Right atrium auricular region (tissue), 2 donors: ENCODE results near the gene FAM163B. TPM values are rescaled to one million over a fixed set of nuclear protein-coding genes. Genes with fewer than 3 reads are reported as not detected.

Source experiments
- DNase-seq: peaks from one replicate; pipeline ENCODE4 v3.0.0-alpha.2; 2019; ENCODE audit warnings: low spot score
- H3K27ac ChIP-seq, 2 donors: fragments of 200-600 bp; sonication (generic); 1 replicate in 1 of 2; 2 replicates in 1 of 2; pipeline ENCODE4 v1.5.1; 2016 to 2019
- H3K27me3 ChIP-seq, 2 donors: fragments of 200-600 bp; sonication (generic); one replicate each; pipeline versions ENCODE4 v1.5.1 to v1.6.0; 2017 to 2019
- H3K36me3 ChIP-seq: fragments of 200-600 bp; sonication (generic); one replicate; pipeline ENCODE4 v1.5.1; 2016
- H3K4me1 ChIP-seq, 2 donors: fragments of 200-600 bp; sonication (generic); one replicate each; pipeline versions ENCODE4 v1.5.1 to v1.6.0; 2017 to 2019
- H3K4me3 ChIP-seq, 2 donors: fragments of 200-600 bp; sonication (generic); 1 replicate in 1 of 2; 2 replicates in 1 of 2; pipeline ENCODE4 v1.5.1; 2017 to 2019; ENCODE audit warnings: mild to moderate bottlenecking in 1 of 2, moderate library complexity in 1 of 2
- H3K9me3 ChIP-seq, 2 donors: fragments of 200-600 bp; sonication (generic); one replicate each; pipeline ENCODE4 v1.5.1; 2019
- CTCF ChIP-seq, 2 donors: fragments of 200-600 bp; sonication (generic); IDR thresholded peaks; one replicate each; pipeline ENCODE4 v1.5.1; 2019; ENCODE audit warnings: antibody characterized with exemption in 2 of 2
- total RNA-seq, 2 donors: library from RNA; depleted of rRNA; stranded (reverse); fragments of >200 nt; gene quantifications; one replicate each; pipeline ENCODE4 v1.1.0, GENCODE V29; 2016

FAM163B gene
- total RNA-seq, 2 donors from 2014 or later: 1.7 TPM; not detected in 1

GRCh38 chr9:133653638-133654037 is 44.4 kb upstream of the FAM163B start:
- no peaks in the 10 kb centered on the region for H3K27me3 ChIP-seq

DNA sequence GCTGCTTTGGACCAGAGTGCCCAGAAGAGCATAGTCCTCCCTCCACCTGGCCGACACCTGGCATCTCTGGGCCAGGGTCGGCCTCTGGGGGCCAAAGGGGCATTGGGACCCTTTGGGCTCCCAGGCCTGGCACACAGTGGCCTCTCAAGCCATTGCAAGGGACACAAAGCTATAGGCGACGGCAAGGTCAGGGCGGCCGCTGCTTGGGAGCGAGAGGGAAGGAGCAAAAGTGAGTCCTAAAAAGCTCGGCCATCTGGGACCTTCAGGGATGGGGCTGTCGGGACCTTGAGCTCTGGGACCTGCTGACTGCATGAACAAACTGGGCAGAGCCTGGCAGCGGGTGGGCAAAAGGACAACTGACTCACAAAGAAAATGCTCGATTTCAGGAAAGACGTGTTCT is 40.8 kb upstream of the FAM163B start:
- Histone ChIP-seq H3K36me3 (no peaks in the 10 kb centered on the region), H3K27ac (no peak overlapping the region), H3K4me1 (no peaks in the 10 kb centered on the region), H3K27me3 (no peaks in the 10 kb centered on the region), H3K9me3 (no peaks in the 10 kb centered on the region), H3K4me3 (no peak overlapping the region)
- DNase-seq: no peak
- TF ChIP-seq CTCF (IDR thresholded peaks at IDR 0.05): no peak

More at GRCh38 chr9:133653638-133654037, 44.4 kb upstream of the FAM163B start:
- H3K36me3 ChIP-seq: no peaks in the 10 kb centered on the region
- TF ChIP-seq CTCF (IDR thresholded peaks at IDR 0.05): no peak
- no peaks in the 10 kb centered on the region for H3K9me3 ChIP-seq
- DNase-seq: no peak
- no peak overlapping the region for H3K27ac ChIP-seq
- peaks cover 0 to 12% of the 10 kb centered on the region in 2 donors for H3K4me1 ChIP-seq
- H3K4me3 ChIP-seq: no peak overlapping the region

- no peak overlapping the region for H3K27ac ChIP-seq
- no peak for TF ChIP-seq CTCF (IDR thresholded peaks at IDR 0.05)
- DNase-seq: no peak
- H3K4me1 ChIP-seq: no peaks in the 10 kb centered on the region
- no peaks in the 10 kb centered on the region for H3K36me3 ChIP-seq
- no peaks in the 10 kb centered on the region for H3K9me3 ChIP-seq
- H3K27me3 ChIP-seq: no peaks in the 10 kb centered on the region
- no peak overlapping the region for H3K4me3 ChIP-seq
Observed at GRCh38 chr9:133649194-133649593, 40.0 kb upstream of the FAM163B start.

DNA sequence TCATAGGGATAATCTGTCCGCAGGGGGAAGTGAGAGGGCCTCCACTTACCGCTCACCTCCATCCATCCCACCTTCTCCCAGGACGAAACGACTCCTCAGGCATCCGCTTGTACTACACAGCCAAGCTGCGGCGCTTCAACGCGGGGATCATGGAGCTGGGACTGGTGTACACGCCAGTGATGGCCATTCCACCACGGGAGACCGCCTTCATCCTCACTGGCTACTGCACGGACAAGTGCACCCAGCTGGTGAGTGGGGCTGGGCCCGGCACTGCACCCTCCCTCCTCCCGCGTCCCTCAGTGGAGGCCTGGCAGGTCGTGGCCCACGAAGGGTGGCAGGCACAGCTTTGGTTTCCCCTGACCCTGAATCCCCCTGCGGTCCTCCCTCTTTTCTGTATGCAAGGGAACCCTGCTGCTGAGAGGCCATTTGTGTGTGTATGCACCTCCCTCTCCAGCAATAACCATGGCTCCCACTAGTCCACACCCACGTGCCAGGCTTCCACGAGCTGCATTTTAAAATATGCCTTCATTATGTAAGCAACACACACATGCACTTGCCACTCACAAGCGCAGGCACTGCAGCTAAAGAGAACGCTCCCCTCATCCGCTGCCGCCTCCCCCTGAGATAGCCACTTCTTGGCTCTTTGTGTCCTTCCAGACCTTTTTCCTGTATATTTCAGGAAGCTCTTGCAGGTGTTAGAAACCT is 38.7 kb upstream of the FAM163B start:
- no peaks in the 10 kb centered on the region for H3K9me3 ChIP-seq
- H3K27me3 ChIP-seq: no peaks in the 10 kb centered on the region
- DNase-seq: no peak
- H3K4me1 ChIP-seq: no peaks in the 10 kb centered on the region
- H3K36me3 ChIP-seq: no peaks in the 10 kb centered on the region
- no peak overlapping the region for H3K4me3 ChIP-seq
- no peak for TF ChIP-seq CTCF (IDR thresholded peaks at IDR 0.05)
- H3K27ac ChIP-seq: no peak overlapping the region

DNA sequence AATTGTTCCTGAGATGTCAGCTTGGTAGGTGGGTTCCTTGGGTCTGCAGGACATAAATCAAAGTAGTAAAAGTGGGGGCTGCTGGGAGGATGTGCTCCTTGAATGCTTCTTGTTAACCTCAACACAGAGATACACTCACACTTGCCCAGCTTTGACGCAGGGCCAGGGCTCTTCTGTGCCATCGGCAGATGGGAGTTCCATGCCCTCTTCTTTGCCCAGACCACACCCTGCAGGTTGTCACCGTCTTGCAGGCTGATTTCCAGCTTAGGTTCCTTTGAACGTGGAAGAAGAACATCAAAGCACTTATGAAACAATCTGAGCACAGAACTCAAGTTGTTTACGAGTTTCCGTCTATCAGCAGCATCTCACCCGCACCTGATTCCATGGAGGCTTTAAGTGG is 38.0 kb upstream of the FAM163B start:
- TF ChIP-seq CTCF (IDR thresholded peaks at IDR 0.05): no peak

More for the DNA sequence above, 38.0 kb upstream of the FAM163B start:
- Histone ChIP-seq H3K27ac (no peak overlapping the region), H3K4me1 (no peaks in the 10 kb centered on the region), H3K4me3 (no peak overlapping the region), H3K9me3 (no peaks in the 10 kb centered on the region), H3K27me3 (no peaks in the 10 kb centered on the region), H3K36me3 (no peaks in the 10 kb centered on the region)
- DNase-seq: no peak
